GM23338 (cell line): ENCODE results near the gene PRR11. TPM values are rescaled to one million over a fixed set of nuclear protein-coding genes. Genes with fewer than 3 reads are reported as not detected.

ENCODE experiments used
- ATAC-seq: fragments of 200-7000 bp; cut with Tn5 transposase; 3 replicates; pipeline ENCODE4 v1.9.1; 2020
- DNase-seq: peaks from one replicate; pipeline ENCODE4 v3.0.0-alpha.2; 2015; ENCODE audit warnings: low spot score
- H2AFZ ChIP-seq: fragments of 200-600 bp; sonication (generic); 2 replicates; pipeline ENCODE4 v1.8.0; 2016; ENCODE audit warnings: antibody characterized with exemption, mild to moderate bottlenecking, moderate library complexity
- H3F3A ChIP-seq: fragments of 200-600 bp; sonication (generic); replicated peaks from 2 replicates; pipeline ENCODE4 v1.8.0; 2017; ENCODE audit warnings: antibody characterized with exemption, mixed run types, low read depth
- H3K27ac ChIP-seq: fragments of 200-600 bp; sonication (generic); 2 replicates; pipeline ENCODE4 v1.6.1; 2016; ENCODE audit warnings: low read depth
- H3K27me3 ChIP-seq: fragments of 200-600 bp; sonication (generic); 2 replicates; pipeline ENCODE4 v1.8.0; 2016; ENCODE audit warnings: mild to moderate bottlenecking, mixed run types, moderate library complexity; ENCODE audit not compliant: insufficient read depth
- H3K36me3 ChIP-seq: fragments of 200-600 bp; sonication (generic); 2 replicates; pipeline ENCODE4 v1.8.0; 2016; ENCODE audit warnings: mild to moderate bottlenecking; ENCODE audit not compliant: insufficient read depth
- H3K4me1 ChIP-seq: fragments of 200-600 bp; sonication (generic); 2 replicates; pipeline ENCODE4 v1.8.0; 2016; ENCODE audit warnings: mild to moderate bottlenecking, moderate library complexity; ENCODE audit not compliant: insufficient read depth
- H3K4me2 ChIP-seq: fragments of 200-600 bp; sonication (generic); 2 replicates; pipeline ENCODE4 v1.7.1; 2017; ENCODE audit warnings: mixed run types
- H3K4me3 ChIP-seq: fragments of 200-600 bp; sonication (generic); 2 replicates; pipeline ENCODE4 v1.6.1; 2016; ENCODE audit warnings: mixed run types
- H3K79me2 ChIP-seq: fragments of 200-600 bp; sonication (generic); replicated peaks from 2 replicates; pipeline ENCODE4 v1.8.0; 2017; ENCODE audit warnings: mild to moderate bottlenecking; ENCODE audit not compliant: insufficient read depth
- H3K9me2 ChIP-seq: fragments of 200-600 bp; sonication (generic); 2 replicates; pipeline ENCODE4 v1.8.0; 2017; ENCODE audit not compliant: insufficient read depth
- H4K20me1 ChIP-seq: fragments of 200-600 bp; sonication (generic); replicated peaks from 2 replicates; pipeline ENCODE4 v1.8.0; 2017; ENCODE audit warnings: mild to moderate bottlenecking; ENCODE audit not compliant: insufficient read depth
- H3K27ac Mint-ChIP-seq: 2 replicates; pipeline ENCODE4 v1.8.0; 2020; ENCODE audit warnings: inconsistent platforms, mild to moderate bottlenecking, moderate library complexity, mixed read lengths
- H3K27me3 Mint-ChIP-seq: 3 replicates; pipeline ENCODE4 v1.8.0; 2022; ENCODE audit warnings: low read depth, mild to moderate bottlenecking, moderate library complexity, mixed read lengths, inconsistent platforms; ENCODE audit not compliant: insufficient read depth, poor library complexity
- H3K36me3 Mint-ChIP-seq: 3 replicates; pipeline ENCODE4 v1.8.0; 2021; ENCODE audit warnings: low read depth, mild to moderate bottlenecking, inconsistent platforms, moderate library complexity, mixed read lengths
- H3K4me1 Mint-ChIP-seq: 3 replicates; pipeline ENCODE4 v1.8.0; 2020; ENCODE audit warnings: mild to moderate bottlenecking, inconsistent platforms, mixed read lengths
- H3K4me3 Mint-ChIP-seq: 3 replicates; pipeline ENCODE4 v1.8.0; 2021; ENCODE audit warnings: moderate library complexity, mild to moderate bottlenecking, inconsistent platforms, mixed read lengths
- H3K9me3 Mint-ChIP-seq: 3 replicates; pipeline ENCODE4 v1.8.0; 2020; ENCODE audit warnings: moderate library complexity, mild to moderate bottlenecking, inconsistent platforms, mixed read lengths
- CREB1 ChIP-seq: fragments of 250-450 bp; sonication (Bioruptor Pico); IDR thresholded peaks from 2 replicates; pipeline ENCODE4 v1.5.0; 2020; ENCODE audit warnings: low read depth, mild to moderate bottlenecking, moderate library complexity
- EZH2 ChIP-seq: fragments of 200-600 bp; sonication (generic); IDR thresholded peaks from one replicate; pipeline ENCODE4 v1.8.0; 2017; ENCODE audit warnings: antibody characterized with exemption, mild to moderate bottlenecking, low read depth; ENCODE audit not compliant: unreplicated experiment
- JUNB ChIP-seq: IDR thresholded peaks from one replicate; pipeline ENCODE4 v1.6.1; 2016; ENCODE audit warnings: antibody characterized with exemption; ENCODE audit not compliant: unreplicated experiment
- POLR2AphosphoS5 ChIP-seq: IDR thresholded peaks from 2 replicates; pipeline ENCODE4 v1.6.1; 2016; ENCODE audit warnings: antibody characterized with exemption, low read depth
- REST ChIP-seq: IDR thresholded peaks from one replicate; pipeline ENCODE4 v1.6.1; 2018; ENCODE audit warnings: antibody characterized with exemption; ENCODE audit not compliant: unreplicated experiment
- ZNF114 ChIP-seq: fragments of 250-450 bp; sonication (Bioruptor Pico); IDR thresholded peaks from 2 replicates; pipeline ENCODE4 v1.5.0; 2020; ENCODE audit warnings: mild to moderate bottlenecking, moderate library complexity
- ZNF331 ChIP-seq: fragments of 250-450 bp; sonication (Bioruptor Pico); IDR thresholded peaks from 2 replicates; pipeline ENCODE4 v1.5.0; 2020; ENCODE audit warnings: low read depth, mild to moderate bottlenecking, moderate library complexity
- polyA plus RNA-seq: library from polyadenylated mRNA; unstranded; fragments of >200 nt; fragmentation: Nextera tagmentation; extraction: Ambion mirVana; gene quantifications from 2 replicates; pipeline ENCODE4 v1.2.1, GENCODE V29; 2016
- total RNA-seq: library from RNA; depleted of rRNA; stranded (reverse); fragments of >200 nt; shearing (Covaris generic); gene quantifications from 2 replicates; pipeline ENCODE4 v1.2.3, GENCODE V29; 2014
- TF ChIP-seq, protein P1 (sequence below): IDR thresholded peaks from 2 replicates; pipeline ENCODE4 v1.6.1; 2016; ENCODE audit warnings: antibody characterized with exemption
- TF ChIP-seq, protein P2 (sequence below): fragments of 250-450 bp; sonication (Bioruptor Pico); IDR thresholded peaks from 2 replicates; pipeline ENCODE4 v1.5.0; 2020; ENCODE audit warnings: mild to moderate bottlenecking, moderate library complexity
- TF ChIP-seq, protein P3 (sequence below), 2 experiments: fragments of 200-600 bp in 1 of 2; sonication (generic) in 1 of 2; conservative IDR thresholded peaks; 2 replicates each; pipeline versions ENCODE4 v1.5.1 to v1.6.1; 2016 to 2017; ENCODE audit warnings: antibody characterized with exemption in 2 of 2, low read depth in 2 of 2, mild to moderate bottlenecking in 2 of 2, moderate library complexity in 1 of 2

The PRR11 gene
- total and polyA plus RNA-seq, 2 experiments from 2014 or later, result 42.7 to 55.9 TPM

DNA sequence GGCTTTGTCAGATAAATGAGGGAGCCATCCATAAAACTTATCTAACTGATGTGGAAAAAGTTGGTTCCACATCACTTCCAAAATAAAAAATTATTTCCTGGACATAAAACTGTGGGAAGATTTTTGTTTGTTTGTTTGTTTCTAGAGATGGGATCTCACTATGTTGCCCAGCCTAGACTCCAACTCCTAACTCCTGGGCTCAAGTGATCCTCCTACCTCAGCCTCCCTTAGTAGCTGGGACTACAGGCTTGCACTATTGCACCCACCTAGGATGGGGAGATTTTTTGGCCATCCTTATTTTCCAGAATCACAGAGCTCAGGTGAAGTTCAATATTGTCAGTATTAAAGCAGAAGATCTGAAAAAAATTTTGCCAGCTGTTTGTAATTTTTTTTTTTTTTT, 30.5 kb downstream of the PRR11 start (continued):
- no peak for TF ChIP-seq REST
- TF ChIP-seq POLR2AphosphoS5, result no peak
- no peak for TF ChIP-seq EZH2
- TF ChIP-seq JUNB, result no peak
- TF ChIP-seq CREB1 (CRISPR knock-in tag), result no peak

GRCh38 chr17:59186850-59187249, 31.3 kb downstream of the PRR11 start:
- Histone ChIP-seq H3K4me3 (no peak overlapping the region), H3K27ac (no peak overlapping the region), H3K4me1 (no peaks in the 10 kb centered on the region), H3K27me3 (no peaks in the 10 kb centered on the region), H3K4me2 (no peak overlapping the region), H2AFZ (no peak overlapping the region), H3F3A (no peaks in the 10 kb centered on the region), H4K20me1 (no peaks in the 10 kb centered on the region), H3K9me2 (no peaks in the 10 kb centered on the region), H3K36me3 (peaks cover 17% of the 10 kb centered on the region), H3K79me2 (no peaks in the 10 kb centered on the region)
- DNase-seq (no peak), ATAC-seq (no peak)
- Mint-ChIP-seq H3K4me1 (no peaks in the 10 kb centered on the region), H3K27ac (no peak overlapping the region), H3K4me3 (no peak overlapping the region), H3K9me3 (no peaks in the 10 kb centered on the region), H3K27me3 (peaks cover 4% of the 10 kb centered on the region), H3K36me3 (peaks cover 39% of the 10 kb centered on the region)
- no peak for TF ChIP-seq ZNF331
- no peak for TF ChIP-seq ZNF114 (CRISPR knock-in tag)
- TF ChIP-seq, protein P1, sequence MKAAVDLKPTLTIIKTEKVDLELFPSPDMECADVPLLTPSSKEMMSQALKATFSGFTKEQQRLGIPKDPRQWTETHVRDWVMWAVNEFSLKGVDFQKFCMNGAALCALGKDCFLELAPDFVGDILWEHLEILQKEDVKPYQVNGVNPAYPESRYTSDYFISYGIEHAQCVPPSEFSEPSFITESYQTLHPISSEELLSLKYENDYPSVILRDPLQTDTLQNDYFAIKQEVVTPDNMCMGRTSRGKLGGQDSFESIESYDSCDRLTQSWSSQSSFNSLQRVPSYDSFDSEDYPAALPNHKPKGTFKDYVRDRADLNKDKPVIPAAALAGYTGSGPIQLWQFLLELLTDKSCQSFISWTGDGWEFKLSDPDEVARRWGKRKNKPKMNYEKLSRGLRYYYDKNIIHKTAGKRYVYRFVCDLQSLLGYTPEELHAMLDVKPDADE, result no peak
- TF ChIP-seq, protein P2, sequence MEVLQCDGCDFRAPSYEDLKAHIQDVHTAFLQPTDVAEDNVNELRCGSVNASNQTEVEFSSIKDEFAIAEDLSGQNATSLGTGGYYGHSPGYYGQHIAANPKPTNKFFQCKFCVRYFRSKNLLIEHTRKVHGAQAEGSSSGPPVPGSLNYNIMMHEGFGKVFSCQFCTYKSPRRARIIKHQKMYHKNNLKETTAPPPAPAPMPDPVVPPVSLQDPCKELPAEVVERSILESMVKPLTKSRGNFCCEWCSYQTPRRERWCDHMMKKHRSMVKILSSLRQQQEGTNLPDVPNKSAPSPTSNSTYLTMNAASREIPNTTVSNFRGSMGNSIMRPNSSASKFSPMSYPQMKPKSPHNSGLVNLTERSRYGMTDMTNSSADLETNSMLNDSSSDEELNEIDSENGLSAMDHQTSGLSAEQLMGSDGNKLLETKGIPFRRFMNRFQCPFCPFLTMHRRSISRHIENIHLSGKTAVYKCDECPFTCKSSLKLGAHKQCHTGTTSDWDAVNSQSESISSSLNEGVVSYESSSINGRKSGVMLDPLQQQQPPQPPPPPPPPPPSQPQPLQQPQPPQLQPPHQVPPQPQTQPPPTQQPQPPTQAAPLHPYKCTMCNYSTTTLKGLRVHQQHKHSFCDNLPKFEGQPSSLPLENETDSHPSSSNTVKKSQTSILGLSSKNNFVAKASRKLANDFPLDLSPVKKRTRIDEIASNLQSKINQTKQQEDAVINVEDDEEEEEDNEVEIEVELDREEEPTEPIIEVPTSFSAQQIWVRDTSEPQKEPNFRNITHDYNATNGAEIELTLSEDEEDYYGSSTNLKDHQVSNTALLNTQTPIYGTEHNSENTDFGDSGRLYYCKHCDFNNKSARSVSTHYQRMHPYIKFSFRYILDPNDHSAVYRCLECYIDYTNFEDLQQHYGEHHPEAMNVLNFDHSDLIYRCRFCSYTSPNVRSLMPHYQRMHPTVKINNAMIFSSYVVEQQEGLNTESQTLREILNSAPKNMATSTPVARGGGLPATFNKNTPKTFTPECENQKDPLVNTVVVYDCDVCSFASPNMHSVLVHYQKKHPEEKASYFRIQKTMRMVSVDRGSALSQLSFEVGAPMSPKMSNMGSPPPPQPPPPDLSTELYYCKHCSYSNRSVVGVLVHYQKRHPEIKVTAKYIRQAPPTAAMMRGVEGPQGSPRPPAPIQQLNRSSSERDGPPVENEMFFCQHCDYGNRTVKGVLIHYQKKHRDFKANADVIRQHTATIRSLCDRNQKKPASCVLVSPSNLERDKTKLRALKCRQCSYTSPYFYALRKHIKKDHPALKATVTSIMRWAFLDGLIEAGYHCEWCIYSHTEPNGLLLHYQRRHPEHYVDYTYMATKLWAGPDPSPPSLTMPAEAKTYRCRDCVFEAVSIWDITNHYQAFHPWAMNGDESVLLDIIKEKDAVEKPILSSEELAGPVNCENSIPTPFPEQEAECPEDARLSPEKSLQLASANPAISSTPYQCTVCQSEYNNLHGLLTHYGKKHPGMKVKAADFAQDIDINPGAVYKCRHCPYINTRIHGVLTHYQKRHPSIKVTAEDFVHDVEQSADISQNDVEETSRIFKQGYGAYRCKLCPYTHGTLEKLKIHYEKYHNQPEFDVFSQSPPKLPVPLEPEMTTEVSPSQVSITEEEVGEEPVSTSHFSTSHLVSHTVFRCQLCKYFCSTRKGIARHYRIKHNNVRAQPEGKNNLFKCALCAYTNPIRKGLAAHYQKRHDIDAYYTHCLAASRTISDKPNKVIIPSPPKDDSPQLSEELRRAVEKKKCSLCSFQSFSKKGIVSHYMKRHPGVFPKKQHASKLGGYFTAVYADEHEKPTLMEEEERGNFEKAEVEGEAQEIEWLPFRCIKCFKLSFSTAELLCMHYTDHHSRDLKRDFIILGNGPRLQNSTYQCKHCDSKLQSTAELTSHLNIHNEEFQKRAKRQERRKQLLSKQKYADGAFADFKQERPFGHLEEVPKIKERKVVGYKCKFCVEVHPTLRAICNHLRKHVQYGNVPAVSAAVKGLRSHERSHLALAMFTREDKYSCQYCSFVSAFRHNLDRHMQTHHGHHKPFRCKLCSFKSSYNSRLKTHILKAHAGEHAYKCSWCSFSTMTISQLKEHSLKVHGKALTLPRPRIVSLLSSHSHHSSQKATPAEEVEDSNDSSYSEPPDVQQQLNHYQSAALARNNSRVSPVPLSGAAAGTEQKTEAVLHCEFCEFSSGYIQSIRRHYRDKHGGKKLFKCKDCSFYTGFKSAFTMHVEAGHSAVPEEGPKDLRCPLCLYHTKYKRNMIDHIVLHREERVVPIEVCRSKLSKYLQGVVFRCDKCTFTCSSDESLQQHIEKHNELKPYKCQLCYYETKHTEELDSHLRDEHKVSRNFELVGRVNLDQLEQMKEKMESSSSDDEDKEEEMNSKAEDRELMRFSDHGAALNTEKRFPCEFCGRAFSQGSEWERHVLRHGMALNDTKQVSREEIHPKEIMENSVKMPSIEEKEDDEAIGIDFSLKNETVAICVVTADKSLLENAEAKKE (CRISPR knock-in tag), result no peak
- no peak for TF ChIP-seq EZH2
- TF ChIP-seq, protein P3, sequence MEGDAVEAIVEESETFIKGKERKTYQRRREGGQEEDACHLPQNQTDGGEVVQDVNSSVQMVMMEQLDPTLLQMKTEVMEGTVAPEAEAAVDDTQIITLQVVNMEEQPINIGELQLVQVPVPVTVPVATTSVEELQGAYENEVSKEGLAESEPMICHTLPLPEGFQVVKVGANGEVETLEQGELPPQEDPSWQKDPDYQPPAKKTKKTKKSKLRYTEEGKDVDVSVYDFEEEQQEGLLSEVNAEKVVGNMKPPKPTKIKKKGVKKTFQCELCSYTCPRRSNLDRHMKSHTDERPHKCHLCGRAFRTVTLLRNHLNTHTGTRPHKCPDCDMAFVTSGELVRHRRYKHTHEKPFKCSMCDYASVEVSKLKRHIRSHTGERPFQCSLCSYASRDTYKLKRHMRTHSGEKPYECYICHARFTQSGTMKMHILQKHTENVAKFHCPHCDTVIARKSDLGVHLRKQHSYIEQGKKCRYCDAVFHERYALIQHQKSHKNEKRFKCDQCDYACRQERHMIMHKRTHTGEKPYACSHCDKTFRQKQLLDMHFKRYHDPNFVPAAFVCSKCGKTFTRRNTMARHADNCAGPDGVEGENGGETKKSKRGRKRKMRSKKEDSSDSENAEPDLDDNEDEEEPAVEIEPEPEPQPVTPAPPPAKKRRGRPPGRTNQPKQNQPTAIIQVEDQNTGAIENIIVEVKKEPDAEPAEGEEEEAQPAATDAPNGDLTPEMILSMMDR (conservative IDR thresholded peaks at IDR 0.05; ENCODE audit: low read depth in 2 of 2), result no peak
